ENCODE measurements around the gene DPF3.

The DPF3 gene

GRCh38 chr14:72630374-72630773 lies 263.5 kb downstream of the DPF3 start:
- no peaks in the 10 kb centered on the region for H3K27me3 ChIP-seq (ENCODE audit: insufficient read depth, low read length, poor library complexity)
- no CpG with 5 or more reads among the region's 4 CpGs for WGBS (ENCODE audit: extremely low coverage, insufficient coverage, low lambda C conversion rate)
- H3K79me1 ChIP-seq (ENCODE audit: low read length): no peaks in the 10 kb centered on the region
- H3K79me2 ChIP-seq (ENCODE audit: control insufficient read depth, insufficient read depth, low read length): no peaks in the 10 kb centered on the region
- H3K4me2 ChIP-seq (ENCODE audit: low read length): no peak overlapping the region
- no peak overlapping the region for H3K18ac ChIP-seq (ENCODE audit: low read length)
- H4K5ac ChIP-seq (ENCODE audit: low read length): no peak overlapping the region
- H3K56ac ChIP-seq (ENCODE audit: low read length): no peak overlapping the region
- H2BK5ac ChIP-seq (ENCODE audit: low read length): no peak overlapping the region
- H3K9ac ChIP-seq (ENCODE audit: low read length): no peak overlapping the region
- H2AK5ac ChIP-seq (ENCODE audit: low read length): no peak overlapping the region
- no peak overlapping the region for H3K23ac ChIP-seq (ENCODE audit: low read length)
- H3K4ac ChIP-seq (ENCODE audit: low read depth, low read length): no peak overlapping the region
- no peak overlapping the region for H2BK120ac ChIP-seq (ENCODE audit: low read depth, low read length)
- no peak overlapping the region for H3K27ac ChIP-seq (ENCODE audit: low read depth, low read length)
- no peak overlapping the region for H3K4me3 ChIP-seq (ENCODE audit: low read length)
- DNase-seq: no peak
- H3K4me1 ChIP-seq (ENCODE audit: control insufficient read depth, low read depth, low read length): no peaks in the 10 kb centered on the region
- H2BK15ac ChIP-seq (replicated peaks; ENCODE audit: low read depth): no peak overlapping the region
- H4K8ac ChIP-seq (ENCODE audit: low read depth, low read length): no peak overlapping the region
- no peaks in the 10 kb centered on the region for H3K36me3 ChIP-seq (ENCODE audit: control insufficient read depth, insufficient read depth, low read length)

GRCh38 chr14:72629534-72629933 lies 264.4 kb downstream of the DPF3 start:
- Histone ChIP-seq H2BK5ac (ENCODE audit: low read length) (no peak overlapping the region), H3K27me3 (ENCODE audit: insufficient read depth, low read length, poor library complexity) (no peaks in the 10 kb centered on the region), H3K36me3 (ENCODE audit: control insufficient read depth, insufficient read depth, low read length) (no peaks in the 10 kb centered on the region), H2BK120ac (ENCODE audit: low read depth, low read length) (no peak overlapping the region), H3K9ac (ENCODE audit: low read length) (no peak overlapping the region), H3K4me1 (ENCODE audit: control insufficient read depth, low read depth, low read length) (no peaks in the 10 kb centered on the region), H3K79me2 (ENCODE audit: control insufficient read depth, insufficient read depth, low read length) (no peaks in the 10 kb centered on the region), H4K8ac (ENCODE audit: low read depth, low read length) (no peak overlapping the region), H3K79me1 (ENCODE audit: low read length) (no peaks in the 10 kb centered on the region), H3K4me3 (ENCODE audit: low read length) (no peak overlapping the region), H3K18ac (ENCODE audit: low read length) (no peak overlapping the region), H3K56ac (ENCODE audit: low read length) (no peak overlapping the region), H4K5ac (ENCODE audit: low read length) (no peak overlapping the region), H3K27ac (ENCODE audit: low read depth, low read length) (no peak overlapping the region), H2BK15ac (replicated peaks; ENCODE audit: low read depth) (no peak overlapping the region), H3K4me2 (ENCODE audit: low read length) (no peak overlapping the region), H2AK5ac (ENCODE audit: low read length) (no peak overlapping the region), H3K23ac (ENCODE audit: low read length) (no peak overlapping the region), H3K4ac (ENCODE audit: low read depth, low read length) (no peak overlapping the region)
- no peak for DNase-seq
- WGBS (ENCODE audit: extremely low coverage, insufficient coverage, low lambda C conversion rate): no CpG with 5 or more reads among the region's 2 CpGs

GRCh38 chr14:72625689-72626088 lies 268.2 kb downstream of the DPF3 start:
- Histone ChIP-seq H3K9ac (ENCODE audit: low read length) (no peak overlapping the region), H3K36me3 (ENCODE audit: control insufficient read depth, insufficient read depth, low read length) (no peaks in the 10 kb centered on the region), H3K79me2 (ENCODE audit: control insufficient read depth, insufficient read depth, low read length) (no peaks in the 10 kb centered on the region), H4K8ac (ENCODE audit: low read depth, low read length) (no peak overlapping the region), H2BK120ac (ENCODE audit: low read depth, low read length) (no peak overlapping the region), H3K4me1 (ENCODE audit: control insufficient read depth, low read depth, low read length) (no peaks in the 10 kb centered on the region), H3K23ac (ENCODE audit: low read length) (no peak overlapping the region), H2BK5ac (ENCODE audit: low read length) (no peak overlapping the region), H4K5ac (ENCODE audit: low read length) (no peak overlapping the region), H2BK15ac (replicated peaks; ENCODE audit: low read depth) (no peak overlapping the region), H3K27ac (ENCODE audit: low read depth, low read length) (no peak overlapping the region), H3K4me2 (ENCODE audit: low read length) (no peak overlapping the region), H3K27me3 (ENCODE audit: insufficient read depth, low read length, poor library complexity) (no peaks in the 10 kb centered on the region), H3K18ac (ENCODE audit: low read length) (no peak overlapping the region), H3K4ac (ENCODE audit: low read depth, low read length) (no peak overlapping the region), H3K56ac (ENCODE audit: low read length) (no peak overlapping the region), H3K4me3 (ENCODE audit: low read length) (no peak overlapping the region), H2AK5ac (ENCODE audit: low read length) (no peak overlapping the region), H3K79me1 (ENCODE audit: low read length) (no peaks in the 10 kb centered on the region)
- DNase-seq: no peak
- WGBS (ENCODE audit: extremely low coverage, insufficient coverage, low lambda C conversion rate): no CpG with 5 or more reads among the region's 2 CpGs

- Histone ChIP-seq H3K56ac (ENCODE audit: low read length) (no peak overlapping the region), H2BK5ac (ENCODE audit: low read length) (no peak overlapping the region), H2AK5ac (ENCODE audit: low read length) (no peak overlapping the region), H3K4me2 (ENCODE audit: low read length) (no peak overlapping the region), H3K79me2 (ENCODE audit: control insufficient read depth, insufficient read depth, low read length) (no peaks in the 10 kb centered on the region), H3K4me3 (ENCODE audit: low read length) (no peak overlapping the region), H2BK120ac (ENCODE audit: low read depth, low read length) (no peak overlapping the region), H4K5ac (ENCODE audit: low read length) (no peak overlapping the region), H4K8ac (ENCODE audit: low read depth, low read length) (no peak overlapping the region), H3K79me1 (ENCODE audit: low read length) (no peaks in the 10 kb centered on the region), H3K4ac (ENCODE audit: low read depth, low read length) (no peak overlapping the region), H3K23ac (ENCODE audit: low read length) (no peak overlapping the region), H3K18ac (ENCODE audit: low read length) (no peak overlapping the region), H3K9ac (ENCODE audit: low read length) (no peak overlapping the region), H3K27me3 (ENCODE audit: insufficient read depth, low read length, poor library complexity) (no peaks in the 10 kb centered on the region), H2BK15ac (replicated peaks; ENCODE audit: low read depth) (no peak overlapping the region), H3K36me3 (ENCODE audit: control insufficient read depth, insufficient read depth, low read length) (no peaks in the 10 kb centered on the region), H3K27ac (ENCODE audit: low read depth, low read length) (no peak overlapping the region), H3K4me1 (ENCODE audit: control insufficient read depth, low read depth, low read length) (no peaks in the 10 kb centered on the region)
- DNase-seq: no peak
- no CpG with 5 or more reads among the region's 6 CpGs for WGBS (ENCODE audit: extremely low coverage, insufficient coverage, low lambda C conversion rate)
Observed at GRCh38 chr14:72621387-72622065, 272.4 kb downstream of the DPF3 start.

GRCh38 chr14:72619881-72620280 lies 274.0 kb downstream of the DPF3 start:
- Histone ChIP-seq H2BK120ac (ENCODE audit: low read depth, low read length) (no peak overlapping the region), H2BK15ac (replicated peaks; ENCODE audit: low read depth) (no peak overlapping the region), H3K56ac (ENCODE audit: low read length) (no peak overlapping the region), H3K27me3 (ENCODE audit: insufficient read depth, low read length, poor library complexity) (no peaks in the 10 kb centered on the region), H3K23ac (ENCODE audit: low read length) (no peak overlapping the region), H3K27ac (ENCODE audit: low read depth, low read length) (no peak overlapping the region), H3K4me3 (ENCODE audit: low read length) (no peak overlapping the region), H3K18ac (ENCODE audit: low read length) (no peak overlapping the region), H3K79me1 (ENCODE audit: low read length) (no peaks in the 10 kb centered on the region), H3K79me2 (ENCODE audit: control insufficient read depth, insufficient read depth, low read length) (no peaks in the 10 kb centered on the region), H4K5ac (ENCODE audit: low read length) (no peak overlapping the region), H3K36me3 (ENCODE audit: control insufficient read depth, insufficient read depth, low read length) (no peaks in the 10 kb centered on the region), H4K8ac (ENCODE audit: low read depth, low read length) (no peak overlapping the region), H3K4me2 (ENCODE audit: low read length) (no peak overlapping the region), H3K4me1 (ENCODE audit: control insufficient read depth, low read depth, low read length) (no peaks in the 10 kb centered on the region), H2BK5ac (ENCODE audit: low read length) (no peak overlapping the region), H3K4ac (ENCODE audit: low read depth, low read length) (no peak overlapping the region), H3K9ac (ENCODE audit: low read length) (no peak overlapping the region), H2AK5ac (ENCODE audit: low read length) (no peak overlapping the region)
- DNase-seq: no peak
- no CpG with 5 or more reads among the region's 10 CpGs for WGBS (ENCODE audit: extremely low coverage, insufficient coverage, low lambda C conversion rate)

GRCh38 chr14:72619111-72619571 lies 274.8 kb downstream of the DPF3 start:
- H3K4ac ChIP-seq (ENCODE audit: low read depth, low read length): no peak overlapping the region
- no peak overlapping the region for H3K18ac ChIP-seq (ENCODE audit: low read length)
- H3K56ac ChIP-seq (ENCODE audit: low read length): no peak overlapping the region
- no peak overlapping the region for H3K27ac ChIP-seq (ENCODE audit: low read depth, low read length)
- no CpG with 5 or more reads among the region's 8 CpGs for WGBS (ENCODE audit: extremely low coverage, insufficient coverage, low lambda C conversion rate)
- H3K4me3 ChIP-seq (ENCODE audit: low read length): no peak overlapping the region
- no peaks in the 10 kb centered on the region for H3K27me3 ChIP-seq (ENCODE audit: insufficient read depth, low read length, poor library complexity)
- no peak overlapping the region for H3K23ac ChIP-seq (ENCODE audit: low read length)
- DNase-seq: no peak
- H3K4me1 ChIP-seq (ENCODE audit: control insufficient read depth, low read depth, low read length): no peaks in the 10 kb centered on the region
- H3K36me3 ChIP-seq (ENCODE audit: control insufficient read depth, insufficient read depth, low read length): no peaks in the 10 kb centered on the region
- H4K5ac ChIP-seq (ENCODE audit: low read length): no peak overlapping the region
- H2BK15ac ChIP-seq (replicated peaks; ENCODE audit: low read depth): no peak overlapping the region
- H2BK5ac ChIP-seq (ENCODE audit: low read length): no peak overlapping the region
- no peak overlapping the region for H3K9ac ChIP-seq (ENCODE audit: low read length)
- H2BK120ac ChIP-seq (ENCODE audit: low read depth, low read length): no peak overlapping the region
- no peak overlapping the region for H2AK5ac ChIP-seq (ENCODE audit: low read length)
- H3K4me2 ChIP-seq (ENCODE audit: low read length): no peak overlapping the region
- H3K79me2 ChIP-seq (ENCODE audit: control insufficient read depth, insufficient read depth, low read length): no peaks in the 10 kb centered on the region
- no peak overlapping the region for H4K8ac ChIP-seq (ENCODE audit: low read depth, low read length)
- H3K79me1 ChIP-seq (ENCODE audit: low read length): no peaks in the 10 kb centered on the region
